HEK293 (cell line): ENCODE results near the gene MYO1D.

Source experiments
- ZFP41 ChIP-seq: fragments of 450-650 bp; formaldehyde crosslinking; IDR thresholded peaks from 2 replicates; pipeline ENCODE4 v1.5.1; 2016; ENCODE audit warnings: missing biosample characterization, missing genetic modification characterization, borderline replicate concordance
- ZNF248 ChIP-seq: fragments of 450-650 bp; formaldehyde crosslinking; IDR thresholded peaks from 2 replicates; pipeline ENCODE4 v1.5.1; 2017; ENCODE audit warnings: missing biosample characterization, missing genetic modification characterization
- TF ChIP-seq, protein P1 (sequence below): fragments of 450-650 bp; formaldehyde crosslinking; IDR thresholded peaks from 2 replicates; pipeline ENCODE4 v1.5.1; 2016; ENCODE audit warnings: missing biosample characterization, missing genetic modification characterization
- TF ChIP-seq, protein P2 (sequence below): fragments of 450-650 bp; formaldehyde crosslinking; IDR thresholded peaks from 2 replicates; pipeline ENCODE4 v1.5.1; 2016; ENCODE audit warnings: missing biosample characterization, missing genetic modification characterization, low read depth

DNA sequence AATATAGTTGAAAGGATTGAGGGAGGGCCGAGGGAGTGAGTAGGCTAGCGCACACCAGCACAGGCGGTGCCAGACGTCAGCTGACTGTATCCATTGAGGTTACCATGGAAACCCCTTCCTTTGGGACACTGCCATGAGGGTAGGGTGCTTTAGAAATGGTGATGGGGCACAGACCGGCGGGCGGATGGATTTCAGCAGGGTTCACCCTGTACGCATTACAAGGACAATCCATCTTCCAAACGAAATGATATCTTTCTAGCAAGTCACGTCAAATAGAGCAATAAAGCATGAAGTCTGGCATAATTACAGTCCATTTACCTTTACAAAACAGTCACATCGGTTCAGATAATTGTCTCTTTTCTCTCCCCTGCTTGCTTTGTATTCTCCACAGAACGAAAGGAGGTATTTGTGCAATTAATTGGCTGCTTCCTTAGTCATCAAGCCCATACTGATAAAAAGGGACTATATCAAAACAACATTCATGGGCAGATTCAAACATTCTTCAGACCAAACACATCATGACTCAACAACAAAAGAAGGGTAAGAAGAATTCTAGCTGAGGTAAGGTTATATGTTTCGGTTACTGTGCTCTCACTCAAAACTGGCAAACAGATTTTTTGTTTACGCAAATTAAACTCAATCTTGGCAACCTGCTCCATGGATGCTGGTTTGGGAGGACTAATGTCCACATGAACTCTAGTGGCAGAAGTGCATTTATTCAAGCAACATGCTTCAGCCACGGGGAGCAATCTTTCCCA is 249.5 kb downstream of the MYO1D start:
- TF ChIP-seq, protein P1, sequence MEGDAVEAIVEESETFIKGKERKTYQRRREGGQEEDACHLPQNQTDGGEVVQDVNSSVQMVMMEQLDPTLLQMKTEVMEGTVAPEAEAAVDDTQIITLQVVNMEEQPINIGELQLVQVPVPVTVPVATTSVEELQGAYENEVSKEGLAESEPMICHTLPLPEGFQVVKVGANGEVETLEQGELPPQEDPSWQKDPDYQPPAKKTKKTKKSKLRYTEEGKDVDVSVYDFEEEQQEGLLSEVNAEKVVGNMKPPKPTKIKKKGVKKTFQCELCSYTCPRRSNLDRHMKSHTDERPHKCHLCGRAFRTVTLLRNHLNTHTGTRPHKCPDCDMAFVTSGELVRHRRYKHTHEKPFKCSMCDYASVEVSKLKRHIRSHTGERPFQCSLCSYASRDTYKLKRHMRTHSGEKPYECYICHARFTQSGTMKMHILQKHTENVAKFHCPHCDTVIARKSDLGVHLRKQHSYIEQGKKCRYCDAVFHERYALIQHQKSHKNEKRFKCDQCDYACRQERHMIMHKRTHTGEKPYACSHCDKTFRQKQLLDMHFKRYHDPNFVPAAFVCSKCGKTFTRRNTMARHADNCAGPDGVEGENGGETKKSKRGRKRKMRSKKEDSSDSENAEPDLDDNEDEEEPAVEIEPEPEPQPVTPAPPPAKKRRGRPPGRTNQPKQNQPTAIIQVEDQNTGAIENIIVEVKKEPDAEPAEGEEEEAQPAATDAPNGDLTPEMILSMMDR (tag by site-specific recombination) = no peak
- TF ChIP-seq ZNF248 (tag by site-specific recombination) = no peak
- no peak for TF ChIP-seq ZFP41
- TF ChIP-seq, protein P2, sequence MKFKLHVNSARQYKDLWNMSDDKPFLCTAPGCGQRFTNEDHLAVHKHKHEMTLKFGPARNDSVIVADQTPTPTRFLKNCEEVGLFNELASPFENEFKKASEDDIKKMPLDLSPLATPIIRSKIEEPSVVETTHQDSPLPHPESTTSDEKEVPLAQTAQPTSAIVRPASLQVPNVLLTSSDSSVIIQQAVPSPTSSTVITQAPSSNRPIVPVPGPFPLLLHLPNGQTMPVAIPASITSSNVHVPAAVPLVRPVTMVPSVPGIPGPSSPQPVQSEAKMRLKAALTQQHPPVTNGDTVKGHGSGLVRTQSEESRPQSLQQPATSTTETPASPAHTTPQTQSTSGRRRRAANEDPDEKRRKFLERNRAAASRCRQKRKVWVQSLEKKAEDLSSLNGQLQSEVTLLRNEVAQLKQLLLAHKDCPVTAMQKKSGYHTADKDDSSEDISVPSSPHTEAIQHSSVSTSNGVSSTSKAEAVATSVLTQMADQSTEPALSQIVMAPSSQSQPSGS (tag by site-specific recombination) = no peak
